Heart left ventricle (tissue), 13 donors: ENCODE data around the gene CDC20B.

Experiments
- CTCF ChIP-seq, 12 donors: fragments of 200-600 bp; sonication (generic) in 4 of 12; IDR thresholded peaks; one replicate each; pipeline versions ENCODE4 v1.5.0 to v1.8.0; 2018 to 2022; ENCODE audit warnings: antibody characterized with exemption in 12 of 12, mild to moderate bottlenecking in 5 of 12
- POLR2A ChIP-seq, 2 donors: fragments of 450-650 bp; IDR thresholded peaks; one replicate each; pipeline ENCODE4 v1.6.1; 2017; ENCODE audit warnings: antibody characterized with exemption in 2 of 2, mild to moderate bottlenecking in 2 of 2, moderate library complexity in 2 of 2
- donor health status: ischemic (EF 13 %, LVEDD 7.1; RV severe dilation, severe dysfunction).
- donor health status: DM: no; HTN: yes; CAD: no.
- donor health status: DM: no; HTN: no; CAD: no.
- donor health status: ischemic (EF 25% LVEDD 6.9; RV normal size, moderate dysfunction).
- donor health status: ischemic (EF 25% LVEDD 5.7; RV mildly dilated, moderate dysfunction).
- donor health status: ischemic (EF 35%, LVEDD 5.7; RV mildly dilated, moderate dysfunction).
- donor health status: nonischemic (EF 11% LVEDD 7.7; RV severe dilation, severe dysfunction).
- donor health status: DM: yes; HTN: yes; CAD: no.
- donor health status: PGD.
- donor health status: ischemic (EF 29% LVEDD 5.4; RV normal size, mild dysfunction).
- donor health status: nonischemic (EF 23%, LVEDD 6.1; RV moderate dilation, normal function).

DNA sequence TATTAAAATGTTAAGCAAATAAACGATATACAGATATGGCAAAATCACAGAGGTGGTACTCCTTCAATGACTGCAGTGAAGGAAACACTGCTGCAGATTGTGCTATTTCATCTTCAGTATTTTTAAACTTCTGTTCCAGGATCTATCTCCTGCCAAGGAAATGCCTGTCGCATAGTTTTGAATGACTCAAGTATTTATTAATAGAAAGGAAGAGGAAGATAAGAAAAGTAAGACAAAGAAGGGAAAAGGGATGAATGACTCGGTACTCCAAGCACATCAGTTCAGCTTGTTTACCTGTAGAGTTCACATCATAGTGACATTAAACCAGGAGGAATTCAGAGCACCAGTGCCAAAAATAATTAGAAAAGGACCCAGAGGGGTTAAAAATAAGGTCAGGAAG is 18.1 kb downstream of the CDC20B start:
- TF ChIP-seq CTCF (IDR thresholded peaks at IDR 0.05) (no peak), POLR2A (IDR thresholded peaks at IDR 0.05) (no peak)
